Activated CD4-positive, alpha-beta T cell treated with anti-CD3 and anti-CD28 coated beads, Interleukin-2, amount 10 ng/mL, durations not matched to agents 7 days and 5 days (primary cell): ENCODE results near the gene CHCHD4. TPM values are rescaled to one million over a fixed set of nuclear protein-coding genes. Genes with fewer than 3 reads are reported as not detected.

ENCODE experiments used
- CTCF ChIA-PET: fragments of 350-600 bp; sonication (Branson Sonifier 250); formaldehyde crosslinking; loops from one replicate; lab custom pipeline; 2021; ENCODE audit warnings: antibody characterized with exemption; lab: Charles Lee
- POLR2A ChIA-PET: fragments of 350-600 bp; sonication (Branson Sonifier 250); formaldehyde crosslinking; loops from one replicate; lab custom pipeline; 2021; ENCODE audit warnings: antibody characterized with exemption; lab: Charles Lee
- DNase-seq: peaks from one replicate; pipeline ENCODE4 v3.0.0-alpha.2; 2020
- H3K27ac Mint-ChIP-seq: one replicate; pipeline ENCODE4 v1.8.0; 2021; ENCODE audit warnings: mild to moderate bottlenecking, moderate library complexity, mixed read lengths
- H3K27me3 Mint-ChIP-seq: one replicate; pipeline ENCODE4 v1.8.0; 2021; ENCODE audit warnings: mixed read lengths
- H3K36me3 Mint-ChIP-seq: one replicate; pipeline ENCODE4 v1.8.0; 2021; ENCODE audit warnings: low read depth, mixed read lengths
- H3K4me1 Mint-ChIP-seq: one replicate; pipeline ENCODE4 v1.8.0; 2021; ENCODE audit warnings: mixed read lengths
- H3K4me3 Mint-ChIP-seq: one replicate; pipeline ENCODE4 v1.8.0; 2021; ENCODE audit warnings: mild to moderate bottlenecking, moderate library complexity, mixed read lengths
- H3K9me3 Mint-ChIP-seq: one replicate; pipeline ENCODE4 v1.8.0; 2021; ENCODE audit warnings: mixed read lengths
- total RNA-seq, 2 experiments: library from RNA; stranded (reverse); gene quantifications; one replicate each; pipeline ENCODE4 v1.2.3, GENCODE V29; 2021

The CHCHD4 gene
- total RNA-seq, 2 experiments from 2014 or later = 12.7 to 13.2 TPM

DNA sequence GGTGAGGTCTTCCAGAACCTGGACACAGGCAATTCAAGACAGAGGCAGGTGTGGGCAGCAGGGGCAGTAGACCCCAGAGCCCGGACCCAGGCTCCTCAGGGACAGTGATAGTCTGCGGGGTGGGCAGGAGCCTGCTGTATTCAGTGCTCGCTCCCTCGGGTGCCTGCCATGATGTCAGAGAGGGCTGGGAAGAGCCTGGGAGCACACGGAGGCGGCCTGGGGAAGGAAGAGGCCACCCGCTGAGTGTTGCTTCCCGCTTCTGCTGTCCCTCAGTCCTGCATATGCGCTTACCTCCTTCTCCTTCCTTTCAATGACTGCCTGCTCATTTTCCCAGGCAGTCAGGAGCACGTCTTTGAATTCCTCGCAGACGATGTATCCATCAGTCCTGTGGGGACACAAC, 22.9 kb upstream of the CHCHD4 start:
- Mint-ChIP-seq H3K27ac (peak overlapping the region; percentile 52), H3K4me1 (peaks cover 29% of the 10 kb centered on the region), H3K4me3 (no peak overlapping the region), H3K36me3 (peaks cover 28% of the 10 kb centered on the region), H3K9me3 (no peaks in the 10 kb centered on the region), H3K27me3 (no peaks in the 10 kb centered on the region)
- ChIA-PET CTCF (interaction anchor here (0.6 kb wide), 1 partner anchor 55 kb away, joined by 5 read pairs; no protein-coding TSS in a partner anchor), POLR2A (no interaction called here)
- no peak for DNase-seq

GRCh38 chr3:14147066-14147435, 22.4 kb upstream of the CHCHD4 start:
- Mint-ChIP-seq H3K9me3 (no peaks in the 10 kb centered on the region), H3K4me1 (peaks cover 34% of the 10 kb centered on the region), H3K36me3 (peaks cover 34% of the 10 kb centered on the region), H3K27me3 (no peaks in the 10 kb centered on the region), H3K4me3 (no peak overlapping the region), H3K27ac (no peak overlapping the region)
- ChIA-PET CTCF (interaction anchor here (0.6 kb wide), 1 partner anchor 54 kb away, joined by 5 read pairs; no protein-coding TSS in a partner anchor), POLR2A (no interaction called here)
- no peak for DNase-seq

DNA sequence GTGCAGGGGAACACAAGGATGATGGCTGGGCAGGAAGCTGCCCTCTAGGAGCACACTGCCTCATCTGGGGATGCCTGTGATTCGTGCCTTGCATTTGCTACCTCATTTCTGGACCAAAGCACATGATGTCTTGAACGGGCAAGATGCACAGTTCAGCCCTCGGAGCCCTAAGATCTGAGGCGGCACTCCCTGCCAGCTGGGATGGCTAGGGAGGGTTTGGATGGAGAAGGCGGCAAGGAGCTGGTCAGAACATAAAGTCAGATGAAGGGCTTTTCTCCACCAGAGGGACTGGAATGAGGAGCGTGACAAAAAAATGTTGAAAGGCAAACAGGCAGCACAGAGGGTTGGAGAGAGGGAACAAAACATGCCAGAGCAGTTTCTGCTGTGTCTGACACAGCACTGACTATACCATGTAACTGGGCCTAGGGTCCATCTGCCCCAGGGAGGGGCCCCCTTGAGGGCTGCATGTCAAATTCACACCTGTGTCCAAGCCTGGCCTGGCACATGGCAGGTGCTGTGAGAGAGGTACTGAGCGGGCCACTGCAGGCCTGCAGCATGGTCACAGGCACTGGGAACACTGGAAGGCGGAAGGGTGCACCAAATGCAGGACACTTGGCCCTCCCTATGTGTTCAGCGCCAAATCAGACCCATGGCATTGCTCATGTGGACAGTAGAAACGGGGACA, 21.9 kb upstream of the CHCHD4 start:
- POLR2A ChIA-PET = no interaction called here
- no peak overlapping the region for H3K4me3 Mint-ChIP-seq
- CTCF ChIA-PET = interaction anchor here (0.6 to 1.7 kb wide), 2 partner anchors 32 to 54 kb away, joined by 4 to 5 read pairs; partner anchors contain the start of genes LSM3 and XPC
- no peaks in the 10 kb centered on the region for H3K9me3 Mint-ChIP-seq
- peaks cover 38% of the 10 kb centered on the region for H3K36me3 Mint-ChIP-seq
- peak overlapping the region; percentile 71 for H3K27ac Mint-ChIP-seq
- H3K4me1 Mint-ChIP-seq = peaks cover 40% of the 10 kb centered on the region
- DNase-seq = no peak
- no peaks in the 10 kb centered on the region for H3K27me3 Mint-ChIP-seq

- POLR2A ChIA-PET = no interaction called here
- no peak for DNase-seq
- H3K27ac Mint-ChIP-seq = peak overlapping the region; percentile 91
Observed at GRCh38 chr3:14145670-14146380, 21.2 kb upstream of the CHCHD4 start.

DNA sequence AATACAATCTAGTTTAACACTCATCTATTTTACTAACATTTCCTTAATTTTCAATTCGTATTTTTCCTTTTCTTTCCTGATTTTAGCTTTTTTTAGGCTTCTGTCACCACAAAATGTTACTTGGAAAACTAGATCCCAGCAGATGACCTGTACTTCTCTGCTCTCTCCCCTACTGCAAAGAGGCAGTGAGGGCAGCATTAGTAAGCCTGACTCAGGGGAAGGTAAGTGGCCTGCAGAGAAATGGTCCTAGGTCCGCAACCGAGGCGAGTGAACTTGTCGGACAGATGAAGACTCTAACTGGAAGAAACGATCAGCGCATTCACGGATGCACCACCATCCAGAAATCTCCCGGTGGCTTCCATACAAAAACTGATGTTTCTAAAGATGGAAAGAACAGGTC, 20.6 kb upstream of the CHCHD4 start:
- no peak overlapping the region for H3K4me3 Mint-ChIP-seq
- no peaks in the 10 kb centered on the region for H3K9me3 Mint-ChIP-seq
- H3K27ac Mint-ChIP-seq = peak overlapping the region; percentile 91
- peaks cover 40% of the 10 kb centered on the region for H3K36me3 Mint-ChIP-seq
- CTCF ChIA-PET = interaction anchor here (1.1 to 1.9 kb wide), 5 partner anchors 11 to 33 kb away, joined by 4 to 17 read pairs (median 5); partner anchors contain the start of genes CHCHD4, LSM3, TMEM43 and XPC
- no peak for DNase-seq
- H3K27me3 Mint-ChIP-seq = no peaks in the 10 kb centered on the region
- POLR2A ChIA-PET = interaction anchor here (0.6 kb wide), 1 partner anchor 14 kb away, joined by 4 read pairs; no protein-coding TSS in a partner anchor
- peaks cover 43% of the 10 kb centered on the region for H3K4me1 Mint-ChIP-seq

More at GRCh38 chr3:14145670-14146380, 21.2 kb upstream of the CHCHD4 start:
- Mint-ChIP-seq H3K27me3 (no peaks in the 10 kb centered on the region), H3K4me3 (no peak overlapping the region), H3K36me3 (peaks cover 40% of the 10 kb centered on the region), H3K9me3 (no peaks in the 10 kb centered on the region), H3K4me1 (peaks cover 43% of the 10 kb centered on the region)
- CTCF ChIA-PET = interaction anchor here (1.1 to 1.9 kb wide), 5 partner anchors 11 to 32 kb away, joined by 4 to 17 read pairs (median 5); partner anchors contain the start of genes CHCHD4, LSM3, TMEM43 and XPC

DNA sequence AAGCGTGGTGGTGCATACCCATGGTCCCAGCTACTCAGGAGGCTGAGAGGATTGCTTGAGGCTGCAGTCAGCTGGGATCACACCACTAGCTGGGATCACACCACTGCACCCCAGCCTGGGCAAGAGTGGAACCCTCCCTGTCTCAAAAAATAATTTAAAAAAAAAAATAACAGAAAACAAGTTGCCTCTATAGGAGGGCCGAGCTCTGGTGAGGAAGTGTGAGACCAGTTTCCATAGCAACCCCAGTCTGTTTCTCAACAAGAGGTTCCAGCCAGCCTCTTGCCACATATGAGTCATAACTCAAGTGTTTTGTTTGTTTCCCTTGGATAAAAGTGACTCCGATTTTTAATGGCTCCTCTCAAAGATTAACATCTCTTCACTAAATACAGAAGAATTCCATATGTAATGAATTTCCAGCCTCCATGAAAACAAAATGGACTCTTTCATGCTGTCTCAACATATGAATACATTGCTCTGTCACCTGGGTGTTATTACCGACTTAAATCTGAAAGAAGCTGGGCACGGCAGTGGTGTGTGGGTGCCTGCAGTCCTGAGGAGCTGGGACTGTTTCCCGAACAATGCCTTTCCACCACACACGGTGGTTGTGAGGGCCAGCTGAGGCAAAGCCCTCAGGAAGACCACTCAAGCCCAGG, 19.9 kb upstream of the CHCHD4 start:
- POLR2A ChIA-PET = interaction anchor here (0.6 to 1.2 kb wide), 2 partner anchors 15 to 19 kb away, joined by 4 to 6 read pairs; no protein-coding TSS in a partner anchor

GRCh38 chr3:14143271-14144225, 18.9 kb upstream of the CHCHD4 start:
- no peaks in the 10 kb centered on the region for H3K9me3 Mint-ChIP-seq
- H3K4me3 Mint-ChIP-seq = peak overlapping the region; percentile 5
- peak overlapping the region; percentile 93 for H3K27ac Mint-ChIP-seq
- H3K4me1 Mint-ChIP-seq = peaks cover 43% of the 10 kb centered on the region
- DNase-seq = no peak
- ChIA-PET POLR2A (interaction anchor here (1.2 kb wide), 1 partner anchor 18 kb away, joined by 6 read pairs; no protein-coding TSS in a partner anchor), CTCF (interaction anchor here (0.7 to 2.7 kb wide), 5 partner anchors 8 to 146 kb away, joined by 3 to 17 read pairs (median 5); partner anchors contain the start of genes CHCHD4 and TMEM43)
- peaks cover 43% of the 10 kb centered on the region for H3K36me3 Mint-ChIP-seq
- no peaks in the 10 kb centered on the region for H3K27me3 Mint-ChIP-seq

More for the DNA sequence above, 19.9 kb upstream of the CHCHD4 start:
- no peaks in the 10 kb centered on the region for H3K27me3 Mint-ChIP-seq
- CTCF ChIA-PET = interaction anchor here (0.6 to 1.9 kb wide), 5 partner anchors 12 to 1580 kb away, joined by 3 to 17 read pairs (median 5); partner anchors contain the start of genes CHCHD4 and TMEM43
- peaks cover 42% of the 10 kb centered on the region for H3K36me3 Mint-ChIP-seq
- peak overlapping the region; percentile 91 for H3K27ac Mint-ChIP-seq
- H3K9me3 Mint-ChIP-seq = no peaks in the 10 kb centered on the region
- peak overlapping the region; percentile 47 for H3K4me3 Mint-ChIP-seq
- H3K4me1 Mint-ChIP-seq = peaks cover 43% of the 10 kb centered on the region
- peak; percentile 86 for DNase-seq

GRCh38 chr3:14142567-14143270, 18.0 kb upstream of the CHCHD4 start:
- Mint-ChIP-seq H3K4me1 (peaks cover 43% of the 10 kb centered on the region), H3K4me3 (peak overlapping the region; percentile 5), H3K36me3 (peaks cover 43% of the 10 kb centered on the region), H3K9me3 (no peaks in the 10 kb centered on the region), H3K27me3 (no peaks in the 10 kb centered on the region), H3K27ac (peak overlapping the region; percentile 93)
- peak; percentile 71 for DNase-seq
- ChIA-PET POLR2A (no interaction called here), CTCF (interaction anchor here (0.7 to 2.7 kb wide), 4 partner anchors 9 to 246 kb away, joined by 3 to 10 read pairs (median 4); no protein-coding TSS in a partner anchor)

GRCh38 chr3:14141602-14142341, 17.1 kb upstream of the CHCHD4 start:
- CTCF ChIA-PET = interaction anchor here (1.1 to 2.7 kb wide), 4 partner anchors 10 to 245 kb away, joined by 3 to 10 read pairs (median 4); no protein-coding TSS in a partner anchor
- DNase-seq = no peak
- Mint-ChIP-seq H3K9me3 (no peaks in the 10 kb centered on the region), H3K27ac (peak overlapping the region; percentile 93), H3K4me1 (peaks cover 43% of the 10 kb centered on the region), H3K36me3 (peaks cover 39% of the 10 kb centered on the region), H3K4me3 (no peak overlapping the region), H3K27me3 (no peaks in the 10 kb centered on the region)
- POLR2A ChIA-PET = no interaction called here

GRCh38 chr3:14141144-14141543, 16.5 kb upstream of the CHCHD4 start:
- CTCF ChIA-PET = interaction anchor here (1.1 to 2.7 kb wide), 4 partner anchors 11 to 245 kb away, joined by 3 to 10 read pairs (median 3); no protein-coding TSS in a partner anchor
- DNase-seq = no peak
- Mint-ChIP-seq H3K27me3 (no peaks in the 10 kb centered on the region), H3K4me1 (peaks cover 43% of the 10 kb centered on the region), H3K36me3 (peaks cover 38% of the 10 kb centered on the region), H3K9me3 (no peaks in the 10 kb centered on the region), H3K27ac (peak overlapping the region; percentile 93), H3K4me3 (no peak overlapping the region)
- POLR2A ChIA-PET = no interaction called here
